ENCODE results near the gene SNAP91.
"Not testable (repeated sequence)": the region's sequence is repeated elsewhere in the genome, so short reads cannot be mapped to it uniquely, and the experiment has no call there.

GRCh38 chr6:83629908-83630307 is 79.0 kb downstream of the SNAP91 start:
- not testable (repeated sequence) for TF ChIP-seq POLR2A (IDR thresholded peaks at IDR 0.05); CTCF (IDR thresholded peaks at IDR 0.05 in 4 of 5, conservative IDR thresholded peaks at IDR 0.05 in 1 of 5)

Data from gastrocnemius medialis (tissue), 4 donors.